K562 (cell line): ENCODE results near the gene RELL2. TPM values are rescaled to one million over a fixed set of nuclear protein-coding genes. Genes with fewer than 3 reads are reported as not detected.
A peak's percentile ranks its signal among the peaks of the same experiment; 100 is the strongest.

Experiments
- CBFA2T3 ChIP-seq: fragments of 450-650 bp; IDR thresholded peaks from 2 replicates; pipeline ENCODE4 v1.6.1; 2017
- CEBPG ChIP-seq, 3 experiments: fragments of 200-800 bp in 1 of 3; sonication (Bioruptor generic) in 1 of 3; sonication (generic) in 1 of 3; formaldehyde crosslinking in 1 of 3; IDR thresholded peaks in 2 of 3; conservative IDR thresholded peaks in 1 of 3; 2 replicates each; pipeline versions ENCODE4 v1.6.1 to v1.8.0; 2016 to 2022; ENCODE audit warnings: missing compliant biosample characterization in 2 of 3, missing genetic modification characterization in 2 of 3, mild to moderate bottlenecking in 1 of 3, missing genetic modification reagents in 1 of 3
- CHD1 ChIP-seq: fragments of 200-600 bp; sonication (generic); IDR thresholded peaks from one replicate; pipeline ENCODE4 v1.6.1; 2012; ENCODE audit warnings: mild to moderate bottlenecking, moderate library complexity, low read length, inconsistent platforms
- DDX20 ChIP-seq: fragments of 450-650 bp; IDR thresholded peaks from 2 replicates; pipeline ENCODE4 v1.6.1; 2016; ENCODE audit warnings: missing genetic modification characterization, low read depth, mild to moderate bottlenecking, missing compliant biosample characterization, moderate library complexity
- FOSL1 ChIP-seq: fragments of 200-800 bp; sonication (Bioruptor generic); conservative IDR thresholded peaks from 2 replicates; pipeline ENCODE4 v1.6.1; 2016; ENCODE audit warnings: missing genetic modification characterization, missing compliant biosample characterization
- FOXK2 ChIP-seq, 2 experiments: fragments of 450-650 bp; IDR thresholded peaks in 1 of 2; conservative IDR thresholded peaks in 1 of 2; 2 replicates each; pipeline ENCODE4 v1.6.1; 2016; ENCODE audit warnings: low read depth in 2 of 2, mild to moderate bottlenecking in 1 of 2
- L3MBTL2 ChIP-seq: fragments of 450-650 bp; IDR thresholded peaks from 2 replicates; pipeline ENCODE4 v1.6.1; 2016; ENCODE audit warnings: mild to moderate bottlenecking, moderate library complexity
- MCM2 ChIP-seq: fragments of 450-650 bp; IDR thresholded peaks from 2 replicates; pipeline ENCODE4 v1.6.1; 2017; ENCODE audit warnings: low read depth, mild to moderate bottlenecking
- NFATC3 ChIP-seq: fragments of 450-650 bp; IDR thresholded peaks from 2 replicates; pipeline ENCODE4 v1.6.1; 2017; ENCODE audit warnings: mild to moderate bottlenecking
- SP1 ChIP-seq: sonication (generic); formaldehyde crosslinking; IDR thresholded peaks from 2 replicates; pipeline ENCODE4 v1.8.1; 2022; ENCODE audit warnings: mild to moderate bottlenecking, missing genetic modification reagents
- TBP ChIP-seq: optimal IDR thresholded peaks from 2 replicates; pipeline ENCODE3; 2011; ENCODE audit warnings: low read depth, low read length, improper control_type of control experiment
- THRAP3 ChIP-seq: fragments of 450-650 bp; IDR thresholded peaks from 2 replicates; pipeline ENCODE4 v1.6.1; 2016; ENCODE audit warnings: mild to moderate bottlenecking, inconsistent platforms, borderline replicate concordance
- ZFPM2 ChIP-seq: fragments of 250-450 bp; sonication (Bioruptor Pico); IDR thresholded peaks from 2 replicates; pipeline ENCODE4 v1.5.1; 2022; ENCODE audit warnings: mild to moderate bottlenecking
- ZFX ChIP-seq: sonication (generic); formaldehyde crosslinking; IDR thresholded peaks from 2 replicates; pipeline ENCODE4 v1.8.0; 2022; ENCODE audit warnings: mild to moderate bottlenecking, missing genetic modification reagents, moderate library complexity
- ZNF197 ChIP-seq: fragments of 200-800 bp; sonication (Bioruptor generic); IDR thresholded peaks from 2 replicates; pipeline ENCODE4 v1.6.1; 2016; ENCODE audit warnings: low read depth, missing genetic modification characterization, missing compliant biosample characterization
- ZNF253 ChIP-seq: fragments of 250-450 bp; sonication (Bioruptor Pico); conservative IDR thresholded peaks from 2 replicates; pipeline ENCODE4 v1.6.1; 2021; ENCODE audit warnings: mild to moderate bottlenecking
- ZNF3 ChIP-seq: fragments of 250-450 bp; sonication (Bioruptor Pico); IDR thresholded peaks from 2 replicates; pipeline ENCODE4 v1.5.0; 2021; ENCODE audit warnings: mild to moderate bottlenecking, moderate library complexity
- polyA plus RNA-seq, 8 experiments: library from polyadenylated mRNA; depleted of rRNA in 4 of 8; stranded (reverse) in 5 of 8; unstranded in 3 of 8; fragments of >200 nt; fragmentation: Nextera tagmentation in 2 of 8; fragmentation: Illumina TruSeq in 1 of 8; extraction: Ambion mirVana in 2 of 8; extraction: Trizol in 1 of 8; gene quantifications; 2 replicates each; pipeline versions ENCODE4 v1.2.1 to v1.2.3, GENCODE V29; 2011 to 2014; ENCODE audit warnings: inconsistent platforms in 1 of 8, missing spikeins in 1 of 8
- total RNA-seq, 7 experiments: library from RNA; depleted of rRNA in 6 of 7; stranded (reverse); fragments of >200 nt in 6 of 7; fragmentation: Illumina TruSeq in 2 of 7; extraction: Trizol in 2 of 7; gene quantifications; 2 replicates each; pipeline versions ENCODE4 v1.2.1 to v1.2.3, GENCODE V29; 2011 to 2021; ENCODE audit warnings: low replicate concordance in 1 of 7
- TF ChIP-seq, protein P1 (sequence below): sonication (generic); formaldehyde crosslinking; IDR thresholded peaks from 2 replicates; pipeline ENCODE4 v1.8.0; 2022; ENCODE audit warnings: mild to moderate bottlenecking, missing genetic modification reagents
- TF ChIP-seq, protein P2 (sequence below): fragments of 150-350 bp; IDR thresholded peaks from 2 replicates; pipeline ENCODE4 v1.6.1; 2014; ENCODE audit warnings: low read depth, mild to moderate bottlenecking, low read length, borderline replicate concordance
- TF ChIP-seq, protein P3 (sequence below): IDR thresholded peaks from 2 replicates; pipeline ENCODE4 v1.6.1; 2011; ENCODE audit warnings: borderline replicate concordance, low read depth, mild to moderate bottlenecking, moderate library complexity, low read length; ENCODE audit not compliant: insufficient read depth, poor library complexity, severe bottlenecking

Gene RELL2
- total and polyA plus RNA-seq, 9 of the 15 experiments (the other 6 are each of a cell fraction or from before 2014, with no cell fraction given): 0.06 to 36.0 (median 14.3) TPM

DNA sequence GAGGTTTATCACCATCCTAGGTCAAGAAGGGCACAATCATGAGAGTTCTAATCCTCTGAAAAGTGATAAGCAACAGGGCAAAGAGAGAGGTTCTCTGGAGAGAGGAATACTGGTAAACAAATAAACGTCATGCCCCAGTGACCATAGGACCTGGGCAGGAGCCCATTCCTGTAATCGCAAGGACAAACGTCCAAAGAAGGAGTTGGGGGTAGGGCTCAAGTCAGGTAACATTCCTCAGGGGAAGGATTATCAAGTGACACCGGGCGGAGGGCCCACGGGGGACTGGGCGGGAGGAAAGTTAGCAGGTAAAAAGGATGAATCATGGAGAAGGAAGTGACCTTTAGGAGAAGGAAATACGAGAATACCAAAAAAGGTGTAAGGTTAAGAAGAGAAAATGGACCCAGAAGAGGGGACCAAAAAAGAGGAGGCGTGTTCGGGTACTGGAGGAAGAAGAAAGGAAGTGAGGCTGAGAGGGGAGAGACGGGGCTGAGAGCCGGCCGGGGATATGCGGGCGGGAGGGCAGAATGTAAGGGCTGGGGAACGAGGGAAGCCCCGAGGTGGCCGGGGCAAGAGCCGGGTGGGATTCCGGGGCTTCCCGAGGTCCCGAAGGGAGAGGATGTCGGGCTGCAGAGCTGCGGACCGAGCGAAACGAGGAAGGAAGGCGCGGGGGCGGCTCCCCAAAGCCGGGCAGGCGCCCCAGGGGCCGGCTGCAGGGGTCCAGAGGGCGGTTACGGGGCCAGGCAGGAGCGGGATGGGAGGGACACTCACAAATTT, 18.6 kb upstream of the RELL2 start (continued):
- TF ChIP-seq ZNF197 (CRISPR knock-in tag) (no peak), ZNF253 (CRISPR knock-in tag) (no peak), TBP (no peak), THRAP3 (no peak), ZNF3 (CRISPR knock-in tag) (no peak), SP1 (no peak), FOXK2 (conservative IDR thresholded peaks at IDR 0.05 in 1 of 2, IDR thresholded peaks at IDR 0.05 in 1 of 2; ENCODE audit: low read depth in 2 of 2) (0 out of 4 replicates have a peak, but pooled peaks of 1 of the 2 experiments have one; percentile 43), FOSL1 (tag) (peak; percentile 15; the same call in 1 of the 2 replicates), MCM2 (no peak), NFATC3 (peak; percentile 38; the same call in 1 of the 2 replicates), CEBPG (CRISPR knock-in tag; IDR thresholded peaks at IDR 0.05) (no peak), CEBPG (tag; conservative IDR thresholded peaks at IDR 0.05 in 1 of 2, IDR thresholded peaks at IDR 0.05 in 1 of 2) (no peak), L3MBTL2 (no peak), DDX20 (tag) (no peak), ZFX (peak; percentile 60), ZFPM2 (CRISPR knock-in tag) (no peak), CBFA2T3 (peak; percentile 35), CHD1 (no peak)
- TF ChIP-seq, protein P1, sequence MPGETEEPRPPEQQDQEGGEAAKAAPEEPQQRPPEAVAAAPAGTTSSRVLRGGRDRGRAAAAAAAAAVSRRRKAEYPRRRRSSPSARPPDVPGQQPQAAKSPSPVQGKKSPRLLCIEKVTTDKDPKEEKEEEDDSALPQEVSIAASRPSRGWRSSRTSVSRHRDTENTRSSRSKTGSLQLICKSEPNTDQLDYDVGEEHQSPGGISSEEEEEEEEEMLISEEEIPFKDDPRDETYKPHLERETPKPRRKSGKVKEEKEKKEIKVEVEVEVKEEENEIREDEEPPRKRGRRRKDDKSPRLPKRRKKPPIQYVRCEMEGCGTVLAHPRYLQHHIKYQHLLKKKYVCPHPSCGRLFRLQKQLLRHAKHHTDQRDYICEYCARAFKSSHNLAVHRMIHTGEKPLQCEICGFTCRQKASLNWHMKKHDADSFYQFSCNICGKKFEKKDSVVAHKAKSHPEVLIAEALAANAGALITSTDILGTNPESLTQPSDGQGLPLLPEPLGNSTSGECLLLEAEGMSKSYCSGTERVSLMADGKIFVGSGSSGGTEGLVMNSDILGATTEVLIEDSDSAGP (CRISPR knock-in tag): no peak
- TF ChIP-seq, protein P2, sequence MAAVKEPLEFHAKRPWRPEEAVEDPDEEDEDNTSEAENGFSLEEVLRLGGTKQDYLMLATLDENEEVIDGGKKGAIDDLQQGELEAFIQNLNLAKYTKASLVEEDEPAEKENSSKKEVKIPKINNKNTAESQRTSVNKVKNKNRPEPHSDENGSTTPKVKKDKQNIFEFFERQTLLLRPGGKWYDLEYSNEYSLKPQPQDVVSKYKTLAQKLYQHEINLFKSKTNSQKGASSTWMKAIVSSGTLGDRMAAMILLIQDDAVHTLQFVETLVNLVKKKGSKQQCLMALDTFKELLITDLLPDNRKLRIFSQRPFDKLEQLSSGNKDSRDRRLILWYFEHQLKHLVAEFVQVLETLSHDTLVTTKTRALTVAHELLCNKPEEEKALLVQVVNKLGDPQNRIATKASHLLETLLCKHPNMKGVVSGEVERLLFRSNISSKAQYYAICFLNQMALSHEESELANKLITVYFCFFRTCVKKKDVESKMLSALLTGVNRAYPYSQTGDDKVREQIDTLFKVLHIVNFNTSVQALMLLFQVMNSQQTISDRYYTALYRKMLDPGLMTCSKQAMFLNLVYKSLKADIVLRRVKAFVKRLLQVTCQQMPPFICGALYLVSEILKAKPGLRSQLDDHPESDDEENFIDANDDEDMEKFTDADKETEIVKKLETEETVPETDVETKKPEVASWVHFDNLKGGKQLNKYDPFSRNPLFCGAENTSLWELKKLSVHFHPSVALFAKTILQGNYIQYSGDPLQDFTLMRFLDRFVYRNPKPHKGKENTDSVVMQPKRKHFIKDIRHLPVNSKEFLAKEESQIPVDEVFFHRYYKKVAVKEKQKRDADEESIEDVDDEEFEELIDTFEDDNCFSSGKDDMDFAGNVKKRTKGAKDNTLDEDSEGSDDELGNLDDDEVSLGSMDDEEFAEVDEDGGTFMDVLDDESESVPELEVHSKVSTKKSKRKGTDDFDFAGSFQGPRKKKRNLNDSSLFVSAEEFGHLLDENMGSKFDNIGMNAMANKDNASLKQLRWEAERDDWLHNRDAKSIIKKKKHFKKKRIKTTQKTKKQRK: no peak
- TF ChIP-seq, protein P3, sequence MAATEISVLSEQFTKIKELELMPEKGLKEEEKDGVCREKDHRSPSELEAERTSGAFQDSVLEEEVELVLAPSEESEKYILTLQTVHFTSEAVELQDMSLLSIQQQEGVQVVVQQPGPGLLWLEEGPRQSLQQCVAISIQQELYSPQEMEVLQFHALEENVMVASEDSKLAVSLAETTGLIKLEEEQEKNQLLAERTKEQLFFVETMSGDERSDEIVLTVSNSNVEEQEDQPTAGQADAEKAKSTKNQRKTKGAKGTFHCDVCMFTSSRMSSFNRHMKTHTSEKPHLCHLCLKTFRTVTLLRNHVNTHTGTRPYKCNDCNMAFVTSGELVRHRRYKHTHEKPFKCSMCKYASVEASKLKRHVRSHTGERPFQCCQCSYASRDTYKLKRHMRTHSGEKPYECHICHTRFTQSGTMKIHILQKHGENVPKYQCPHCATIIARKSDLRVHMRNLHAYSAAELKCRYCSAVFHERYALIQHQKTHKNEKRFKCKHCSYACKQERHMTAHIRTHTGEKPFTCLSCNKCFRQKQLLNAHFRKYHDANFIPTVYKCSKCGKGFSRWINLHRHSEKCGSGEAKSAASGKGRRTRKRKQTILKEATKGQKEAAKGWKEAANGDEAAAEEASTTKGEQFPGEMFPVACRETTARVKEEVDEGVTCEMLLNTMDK: no peak
